22Rv1 (cell line): ENCODE measurements around the gene LCN15.

ENCODE experiments used
- ZFX ChIP-seq: fragments of 450-650 bp; IDR thresholded peaks from 2 replicates; pipeline ENCODE4 v1.6.1; 2017; ENCODE audit warnings: antibody characterized with exemption, borderline replicate concordance
- TF ChIP-seq, protein P1 (sequence below): fragments of 450-650 bp; IDR thresholded peaks from 2 replicates; pipeline ENCODE4 v1.5.1; 2017; ENCODE audit warnings: mild to moderate bottlenecking

DNA sequence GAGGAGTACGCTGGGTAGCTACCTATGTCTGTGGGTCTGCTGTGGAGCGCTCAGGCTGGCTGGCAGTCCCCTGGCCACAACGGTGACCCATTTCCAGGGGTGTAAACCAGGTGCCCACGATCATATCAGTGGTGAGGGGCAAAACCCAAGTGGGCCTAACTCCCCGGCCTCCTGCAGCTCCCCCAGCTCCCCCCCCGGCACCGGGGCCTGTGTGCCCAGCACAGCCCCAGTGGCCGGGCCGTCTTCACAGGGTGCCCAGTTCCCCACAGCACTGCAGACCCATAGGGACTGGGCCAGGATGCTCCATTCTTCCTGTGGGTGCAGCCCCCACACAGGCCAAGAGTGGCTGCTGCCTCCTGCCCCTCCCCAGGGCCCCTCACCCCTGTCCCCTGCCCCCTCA lies 5.3 kb downstream of the LCN15 start:
- TF ChIP-seq, protein P1, sequence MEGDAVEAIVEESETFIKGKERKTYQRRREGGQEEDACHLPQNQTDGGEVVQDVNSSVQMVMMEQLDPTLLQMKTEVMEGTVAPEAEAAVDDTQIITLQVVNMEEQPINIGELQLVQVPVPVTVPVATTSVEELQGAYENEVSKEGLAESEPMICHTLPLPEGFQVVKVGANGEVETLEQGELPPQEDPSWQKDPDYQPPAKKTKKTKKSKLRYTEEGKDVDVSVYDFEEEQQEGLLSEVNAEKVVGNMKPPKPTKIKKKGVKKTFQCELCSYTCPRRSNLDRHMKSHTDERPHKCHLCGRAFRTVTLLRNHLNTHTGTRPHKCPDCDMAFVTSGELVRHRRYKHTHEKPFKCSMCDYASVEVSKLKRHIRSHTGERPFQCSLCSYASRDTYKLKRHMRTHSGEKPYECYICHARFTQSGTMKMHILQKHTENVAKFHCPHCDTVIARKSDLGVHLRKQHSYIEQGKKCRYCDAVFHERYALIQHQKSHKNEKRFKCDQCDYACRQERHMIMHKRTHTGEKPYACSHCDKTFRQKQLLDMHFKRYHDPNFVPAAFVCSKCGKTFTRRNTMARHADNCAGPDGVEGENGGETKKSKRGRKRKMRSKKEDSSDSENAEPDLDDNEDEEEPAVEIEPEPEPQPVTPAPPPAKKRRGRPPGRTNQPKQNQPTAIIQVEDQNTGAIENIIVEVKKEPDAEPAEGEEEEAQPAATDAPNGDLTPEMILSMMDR: no peak
- no peak for TF ChIP-seq ZFX
